ENCODE measurements around the gene SMYD3.

GRCh38 chr1:245752561-245752960, 754.5 kb downstream of the SMYD3 start:
- TF ChIP-seq CTCF (IDR thresholded peaks at IDR 0.05) (no peak), POLR2A (IDR thresholded peaks at IDR 0.05) (no peak)
